8988T (cell line): ENCODE measurements around the gene LIN7B.
"Not testable (repeated sequence)": the region's sequence is repeated elsewhere in the genome, so short reads cannot be mapped to it uniquely, and the experiment has no call there.

ENCODE experiments used
- DNase-seq: peaks from one replicate; pipeline ENCODE4 v3.0.0; 2011

The LIN7B gene

DNA sequence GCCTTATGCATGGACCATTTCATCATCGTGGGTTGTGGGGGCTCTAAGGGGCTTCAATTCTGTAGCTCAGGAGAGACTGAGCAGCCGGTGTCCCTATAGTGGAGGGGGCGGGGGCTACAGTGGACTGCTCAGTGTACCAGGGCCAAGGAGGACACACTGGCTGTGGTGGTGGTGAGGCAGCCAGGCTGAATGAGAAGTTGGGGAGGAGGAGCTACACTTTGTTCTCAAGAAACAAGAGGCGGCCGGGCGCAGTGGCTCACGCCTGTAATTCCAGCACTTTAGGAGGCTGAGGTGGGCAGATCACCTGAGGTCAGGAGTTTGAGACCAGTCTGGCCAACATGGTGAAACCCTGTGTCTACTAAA lies 32.2 kb downstream of the LIN7B start:
- not testable (repeated sequence) for DNase-seq

DNA sequence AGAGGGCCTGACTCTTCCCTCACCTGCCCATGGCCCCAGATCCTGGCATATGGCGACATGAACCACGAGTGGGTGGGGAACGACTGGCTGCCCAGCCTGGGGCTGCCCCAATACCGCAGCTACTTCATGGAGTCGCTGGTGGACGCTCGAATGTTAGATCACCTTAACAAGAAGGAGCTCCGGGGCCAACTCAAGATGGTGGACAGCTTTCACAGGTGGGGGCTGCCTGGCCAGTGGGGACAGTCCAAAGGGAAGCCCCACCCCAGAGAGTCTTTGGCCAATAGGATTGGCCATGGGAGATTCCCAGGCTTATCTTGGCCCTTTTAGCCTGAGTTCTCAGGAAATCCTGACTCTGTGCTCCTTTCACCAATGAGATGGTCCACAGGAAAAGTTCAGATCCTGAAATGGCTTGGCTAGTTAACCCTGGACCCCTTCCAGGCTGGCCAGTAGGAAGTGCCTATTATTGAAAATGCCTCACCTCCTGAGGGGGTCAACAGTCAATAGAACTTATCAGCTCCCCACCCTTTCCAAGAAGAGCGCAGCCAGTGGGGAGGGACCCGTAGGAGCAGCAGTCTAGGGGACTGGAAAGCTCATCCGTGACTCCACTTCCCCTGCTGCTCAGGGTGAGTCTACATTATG lies 34.0 kb downstream of the LIN7B start:
- DNase-seq = no peak

DNA sequence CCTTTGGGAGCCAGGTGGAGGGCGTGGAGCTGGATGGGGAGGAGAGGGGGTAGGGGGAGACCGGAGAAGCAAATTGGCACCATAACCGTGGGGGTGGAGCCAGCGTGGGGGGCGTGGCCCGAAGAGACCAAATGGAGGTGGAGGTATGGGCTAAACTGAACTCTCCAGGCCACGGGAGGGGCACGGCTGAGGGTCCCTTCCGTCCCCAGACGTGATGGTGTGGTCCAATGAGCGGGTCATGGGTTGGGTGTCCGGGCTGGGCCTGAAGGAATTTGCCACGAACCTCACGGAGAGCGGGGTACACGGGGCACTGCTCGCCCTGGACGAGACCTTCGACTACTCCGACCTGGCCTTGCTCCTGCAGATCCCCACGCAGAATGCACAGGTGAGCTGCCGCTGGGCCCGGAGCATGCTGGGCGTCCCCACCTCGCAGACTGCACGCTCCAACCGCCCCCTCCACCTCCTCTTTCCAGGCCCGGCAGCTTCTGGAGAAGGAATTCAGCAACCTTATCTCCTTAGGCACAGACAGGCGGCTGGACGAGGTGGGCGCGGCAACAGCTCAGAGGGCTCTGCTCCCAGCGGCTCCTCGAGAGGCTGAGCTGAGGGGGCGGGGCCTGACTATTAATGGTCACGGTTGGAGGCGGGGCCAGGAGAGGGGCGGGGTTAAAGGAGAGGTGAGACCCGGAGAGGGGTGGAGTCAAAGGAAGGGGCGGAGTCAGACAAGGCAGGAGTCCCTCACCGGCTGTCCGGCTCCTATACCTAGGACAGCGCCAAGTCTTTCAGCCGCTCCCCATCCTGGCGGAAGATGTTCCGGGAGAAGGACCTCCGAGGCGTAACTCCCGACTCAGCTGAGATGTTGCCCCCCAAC lies 34.8 kb downstream of the LIN7B start:
- peak; percentile 82 for DNase-seq

DNA sequence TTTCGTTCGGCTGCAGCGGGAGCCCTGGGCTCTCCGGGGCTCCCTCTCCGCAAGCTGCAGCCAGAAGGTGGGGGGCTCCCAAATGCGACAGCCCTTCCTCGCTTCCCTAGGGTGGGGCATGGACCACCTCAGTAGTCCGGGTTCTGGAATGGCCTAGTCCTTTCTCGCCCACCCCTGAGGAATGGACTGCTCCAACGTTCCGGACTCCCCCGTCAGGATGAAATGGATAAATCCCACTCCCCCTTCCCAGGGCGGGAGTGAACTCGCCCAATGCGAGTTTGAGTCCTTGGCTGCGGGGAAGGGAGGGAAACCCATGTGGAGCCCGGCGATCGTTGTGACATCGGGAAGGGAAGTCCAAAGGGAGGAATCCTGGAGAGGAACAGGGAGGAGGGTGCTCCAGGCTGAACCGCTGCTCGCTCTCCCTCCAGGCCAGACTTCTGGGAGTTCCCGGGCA lies 35.5 kb downstream of the LIN7B start:
- DNase-seq = no peak

DNA sequence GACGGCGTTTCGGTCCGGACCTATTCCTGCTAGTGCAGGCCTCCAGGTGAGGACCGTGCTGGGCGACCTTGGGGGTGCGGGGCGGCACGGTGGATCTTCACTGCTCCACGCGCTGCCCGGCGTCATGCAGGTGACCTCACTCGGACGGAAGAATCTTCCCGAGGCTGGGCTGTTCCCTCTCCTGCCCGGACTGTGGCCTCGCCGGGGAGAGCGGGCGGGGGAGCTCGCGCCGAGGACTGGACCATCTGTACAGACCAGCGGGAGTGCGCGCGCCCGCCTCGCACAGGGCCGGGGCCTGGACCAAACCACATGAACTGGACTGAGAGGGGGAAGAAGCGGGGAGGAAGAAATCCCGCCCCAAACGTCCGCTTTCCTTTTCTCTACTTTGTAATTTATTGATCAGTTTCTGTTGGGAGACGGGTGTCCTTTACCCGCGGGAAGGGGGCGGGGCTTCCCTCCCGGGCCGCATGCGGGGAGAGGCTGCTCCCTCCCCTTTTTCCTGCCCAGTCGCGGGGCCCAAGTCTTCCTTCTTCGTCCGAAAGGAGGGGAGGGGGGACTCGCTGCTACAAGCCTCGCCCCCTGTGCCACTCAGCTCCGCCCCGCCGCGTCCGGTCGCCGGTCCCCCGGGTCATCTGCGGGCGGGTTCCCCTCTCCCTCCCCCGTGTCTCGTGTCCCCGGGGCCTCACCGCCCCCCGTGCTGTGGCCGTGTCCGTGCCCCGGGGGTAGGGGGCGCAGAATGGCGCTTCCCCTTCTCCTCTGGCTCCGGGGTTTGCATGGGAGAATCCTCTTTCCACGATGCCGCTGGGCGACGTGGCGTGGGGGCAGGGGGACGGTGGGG lies 36.2 kb downstream of the LIN7B start:
- DNase-seq = peak; percentile 79

DNA sequence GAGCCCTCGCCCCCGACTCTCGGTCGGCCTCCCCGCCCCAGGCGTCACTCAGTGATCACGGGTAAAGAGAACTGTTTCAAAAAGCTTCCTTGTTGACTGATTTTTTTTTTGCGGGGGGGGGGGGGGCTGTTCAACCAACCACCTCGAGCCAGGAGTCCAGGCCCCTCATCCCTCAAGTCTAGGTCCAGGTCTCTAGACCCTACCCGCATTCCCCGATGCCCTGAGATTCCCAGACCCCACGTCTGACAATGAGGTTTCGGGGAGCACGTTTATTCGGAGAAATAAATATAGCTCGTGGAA lies 36.7 kb downstream of the LIN7B start:
- DNase-seq = no peak

DNA sequence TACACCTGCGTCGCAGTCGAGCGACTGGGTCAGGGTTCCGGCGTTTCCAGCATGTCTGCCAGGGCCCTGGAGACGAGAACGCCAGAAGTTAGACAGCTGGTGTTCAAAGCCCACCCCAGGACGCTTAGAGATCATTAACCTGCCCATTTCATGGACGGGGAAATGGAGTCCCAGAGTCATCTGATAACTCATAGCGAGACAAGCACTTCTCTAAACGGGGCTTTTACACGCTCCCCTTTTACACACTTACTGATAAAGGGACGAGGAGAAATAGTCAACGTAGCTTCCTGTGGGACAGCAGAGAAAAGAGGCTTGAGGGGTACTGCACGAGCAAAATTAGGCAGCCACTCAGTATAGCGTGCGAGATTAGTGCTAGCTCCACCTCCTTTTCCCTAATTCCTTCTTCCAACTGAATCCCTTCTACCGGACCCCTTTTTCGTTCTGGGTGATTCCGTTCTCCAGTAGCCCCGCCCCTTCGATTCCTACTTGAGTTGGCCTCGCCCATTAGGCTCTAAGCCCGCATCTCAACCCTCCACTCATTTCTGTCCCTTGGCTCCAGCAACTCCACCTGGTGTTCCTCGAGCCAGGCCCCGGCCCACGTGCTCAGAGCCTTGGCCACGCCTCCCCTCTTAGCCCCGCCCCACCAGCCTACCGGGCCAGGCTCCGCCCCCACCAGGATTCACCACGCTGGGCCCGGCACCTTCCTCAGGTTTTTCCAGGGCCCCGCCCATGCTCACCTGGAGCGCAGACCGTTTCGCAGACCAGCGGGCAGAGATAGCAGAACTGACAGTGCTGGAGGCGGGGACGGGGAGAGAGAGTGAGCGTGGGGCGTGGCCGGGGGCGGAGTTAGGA lies 37.3 kb downstream of the LIN7B start:
- peak; percentile 72 for DNase-seq

DNA sequence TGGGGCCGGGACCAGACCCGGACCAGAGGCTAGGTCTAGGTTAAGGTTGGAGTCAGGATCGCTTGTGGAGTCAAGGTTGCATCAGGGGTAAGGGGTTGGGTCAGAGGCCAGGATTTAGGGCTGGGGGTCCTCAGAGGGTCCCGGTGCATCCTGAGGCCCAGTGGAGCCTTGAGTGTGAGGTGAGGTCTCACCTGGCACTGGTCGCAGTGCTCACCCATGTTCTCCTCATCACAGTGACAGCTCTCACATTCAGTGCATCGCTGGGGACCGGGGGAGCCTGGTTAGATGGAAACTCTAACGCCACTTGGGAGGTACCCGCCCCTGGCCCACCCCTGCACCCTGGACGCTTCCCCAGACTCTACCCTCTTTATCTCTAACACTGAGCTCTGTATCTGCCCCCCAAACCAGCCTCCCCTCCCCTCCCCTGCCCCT lies 38.0 kb downstream of the LIN7B start:
- no peak for DNase-seq

DNA sequence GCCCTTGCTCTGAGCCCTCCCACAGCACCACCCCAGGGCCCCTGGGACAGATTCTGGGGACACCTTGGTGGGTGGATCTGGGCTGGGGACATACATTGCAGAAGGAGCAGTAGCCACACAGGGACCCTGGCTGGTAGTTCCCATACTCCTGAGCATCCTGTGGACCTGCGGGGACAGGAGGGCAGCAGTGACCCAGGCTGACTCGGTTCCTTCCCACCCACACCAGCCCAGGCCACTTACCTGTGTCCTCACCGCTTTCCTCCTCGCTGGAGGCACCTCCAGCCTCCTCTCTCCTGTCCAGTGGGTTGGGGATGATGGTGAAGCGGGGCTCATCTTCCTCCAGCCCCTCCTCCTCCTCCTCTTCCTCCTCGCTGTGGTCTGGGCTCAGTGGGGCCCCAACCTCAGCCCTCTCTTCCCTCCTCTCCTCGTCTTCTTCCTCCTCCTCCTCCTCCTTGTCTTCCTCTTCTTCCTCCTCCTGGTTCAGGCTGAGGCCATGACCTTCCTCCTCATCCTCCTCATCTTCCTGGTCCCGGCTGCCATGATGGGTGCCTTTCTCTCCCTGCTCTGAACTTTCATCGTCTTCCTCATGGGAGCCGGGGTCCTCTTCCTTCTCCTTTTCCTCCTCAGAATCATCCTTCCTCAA lies 39.1 kb downstream of the LIN7B start:
- DNase-seq = no peak

DNA sequence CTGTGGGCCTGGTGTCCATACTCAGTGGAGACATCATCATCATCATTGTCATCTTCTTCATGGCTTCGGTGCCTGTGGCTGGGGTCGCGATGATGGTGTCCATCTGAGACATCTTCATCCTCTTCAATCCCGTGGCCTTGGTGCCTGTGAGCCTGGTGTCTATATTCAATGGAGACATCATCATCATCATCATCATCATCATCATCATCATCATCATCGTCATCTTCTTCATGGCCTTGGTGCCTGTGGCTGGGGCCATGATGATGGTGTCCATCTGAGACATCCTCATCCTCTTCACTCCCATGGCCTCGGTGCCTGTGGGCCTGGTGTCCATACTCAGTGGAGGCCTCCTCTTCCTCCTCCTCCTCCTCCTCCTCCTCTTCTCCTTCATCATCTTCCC lies 40.1 kb downstream of the LIN7B start:
- DNase-seq = no peak

DNA sequence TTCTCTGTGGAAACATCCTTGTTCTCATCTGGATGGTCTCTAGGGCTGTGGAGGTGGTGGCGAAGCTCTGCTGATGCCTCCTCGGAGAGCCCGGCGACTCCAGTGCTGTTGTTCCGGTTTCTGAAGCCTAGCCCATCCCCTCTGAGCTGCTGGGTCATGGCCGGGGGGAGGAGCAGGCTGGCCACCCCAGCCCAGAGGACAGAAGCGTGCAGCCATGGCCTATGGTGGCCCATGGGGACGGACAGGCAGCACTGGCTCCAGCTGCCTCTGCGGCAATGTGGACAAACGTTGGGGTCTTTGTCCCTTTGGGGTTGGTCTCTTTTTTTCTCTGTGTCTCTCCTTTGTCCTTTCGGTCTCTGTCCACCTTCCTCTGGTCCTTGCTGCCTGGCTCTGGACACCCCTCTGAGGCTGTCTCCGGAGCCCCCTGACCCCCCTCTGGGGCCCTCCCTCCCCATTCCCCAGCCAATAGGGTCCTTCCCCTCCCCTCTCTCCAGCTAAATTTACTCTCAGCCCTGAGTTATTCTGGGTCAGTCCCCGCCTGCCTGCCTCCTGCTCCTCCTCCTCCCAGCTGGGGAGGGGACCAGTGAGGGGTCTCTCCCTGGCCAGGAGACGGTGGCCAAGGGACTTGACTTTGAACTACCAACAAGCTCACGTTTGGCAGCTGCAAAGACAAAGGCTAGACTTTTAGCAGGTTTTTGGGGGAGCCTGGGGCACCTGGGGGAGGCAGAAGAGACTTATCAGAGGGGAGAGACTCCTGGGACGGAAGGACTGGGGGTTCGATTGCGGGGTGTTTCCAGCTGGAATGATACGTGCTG lies 41.0 kb downstream of the LIN7B start, which contains the start of gene HRC:
HRC (minus strand) TSS at position 392 of the 815 bp plus-strand sequence; CDS start at position 233, 159 bp downstream.
- no peak for DNase-seq

DNA sequence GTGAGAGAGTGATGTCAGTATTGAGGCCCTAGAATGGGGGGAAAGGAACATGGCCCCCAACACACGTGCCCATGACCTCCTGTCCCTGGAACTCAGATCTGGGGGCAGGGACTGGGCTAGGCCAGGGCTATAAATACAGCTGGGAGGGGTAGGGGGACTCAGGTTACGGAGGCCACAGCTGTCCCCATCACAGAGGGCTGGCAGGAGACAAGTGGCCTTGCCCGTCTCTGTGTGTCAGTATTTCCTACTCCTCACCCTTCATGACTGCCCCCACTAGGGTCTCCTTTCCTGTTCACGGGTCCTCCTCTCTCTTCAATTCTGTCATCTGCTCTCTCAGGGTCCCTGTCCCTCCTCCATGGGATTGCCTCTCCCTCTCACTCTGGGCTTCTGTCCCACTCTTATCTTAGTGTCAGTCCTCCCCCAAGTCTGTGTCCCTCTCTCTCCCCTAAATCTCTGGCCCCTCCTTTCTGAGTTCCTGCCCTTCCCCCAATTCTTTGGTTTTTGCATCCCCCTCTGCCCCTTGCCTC lies 41.7 kb downstream of the LIN7B start:
- no peak for DNase-seq

DNA sequence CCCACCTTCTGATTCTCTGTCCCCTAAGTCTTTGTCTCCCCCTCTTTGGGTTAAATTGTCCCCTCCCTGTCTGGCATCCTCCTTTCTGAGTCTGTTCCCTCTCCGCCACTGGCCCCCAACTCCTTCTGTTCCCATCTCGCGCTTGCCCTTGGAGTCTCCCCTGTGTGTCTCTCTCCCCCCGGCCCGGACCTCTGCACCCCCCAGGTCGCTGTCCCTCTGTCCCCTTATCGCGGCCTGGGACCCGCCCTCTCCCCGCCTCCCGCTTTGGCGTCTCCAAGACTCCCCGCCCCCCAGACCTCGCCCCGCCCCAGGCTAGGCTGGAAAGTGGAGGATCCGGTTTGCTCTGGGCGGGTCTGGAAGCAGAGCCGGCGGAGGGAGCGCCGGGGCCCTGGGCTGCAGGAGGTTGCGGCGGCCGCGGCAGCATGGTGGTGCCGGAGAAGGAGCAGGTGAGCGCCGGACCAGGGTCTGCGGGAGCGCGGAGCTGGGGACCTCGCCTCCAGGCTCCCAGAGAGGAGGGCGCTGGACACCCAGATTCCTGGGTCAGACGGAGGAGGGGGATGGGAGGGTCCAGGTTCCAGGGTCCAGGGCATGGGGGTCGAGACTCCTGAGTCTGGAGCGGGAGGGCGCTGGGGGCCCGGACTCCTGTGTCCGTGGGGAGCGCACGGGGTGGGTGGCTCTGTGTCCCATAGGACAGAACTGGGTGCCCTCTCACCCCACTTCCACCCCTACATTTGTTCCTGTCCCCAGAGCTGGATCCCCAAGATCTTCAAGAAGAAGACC lies 43.5 kb downstream of the LIN7B start, which contains the start of gene TRPM4:
TRPM4 (plus strand) TSS at position 348 of the 780 bp plus-strand sequence; CDS start at position 423, 75 bp downstream.
- DNase-seq = peak; percentile 81

DNA sequence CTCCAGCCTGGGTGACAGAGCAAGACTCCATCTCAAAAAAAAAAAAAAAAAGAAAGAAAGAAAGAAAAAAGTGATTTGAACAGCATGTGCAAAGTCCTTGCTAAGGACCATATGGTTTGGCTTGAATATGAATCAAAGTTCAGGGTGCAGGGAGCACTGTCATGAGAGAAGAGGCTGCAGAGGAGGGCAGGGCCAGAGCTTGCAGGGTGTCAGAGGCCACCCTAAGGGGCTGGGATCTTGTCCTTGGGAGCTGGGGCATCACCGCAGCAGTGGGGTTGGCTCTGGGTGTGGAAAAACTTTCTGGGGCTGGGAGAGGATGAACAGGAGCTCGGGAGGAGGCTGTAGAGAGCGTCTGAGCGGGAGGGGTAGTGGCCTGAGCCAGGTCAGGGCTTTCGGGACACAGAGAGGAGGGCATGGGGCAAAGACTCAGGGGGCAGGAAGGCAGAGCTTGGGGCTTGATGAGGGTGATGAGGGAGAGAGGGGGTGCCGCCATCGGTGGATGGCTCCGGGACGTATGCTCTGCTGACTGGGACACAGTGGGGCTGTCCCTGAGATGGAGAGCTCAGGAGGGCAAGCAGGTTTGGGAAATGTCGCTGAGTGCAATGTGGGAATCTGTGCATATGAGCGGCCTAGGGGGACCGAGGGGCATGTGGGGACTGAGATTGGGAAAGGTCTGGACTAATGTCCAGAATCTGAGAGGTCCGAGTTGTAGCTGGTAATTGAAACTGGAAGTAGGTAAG lies 46.5 kb downstream of the LIN7B start:
- DNase-seq = no peak

DNA sequence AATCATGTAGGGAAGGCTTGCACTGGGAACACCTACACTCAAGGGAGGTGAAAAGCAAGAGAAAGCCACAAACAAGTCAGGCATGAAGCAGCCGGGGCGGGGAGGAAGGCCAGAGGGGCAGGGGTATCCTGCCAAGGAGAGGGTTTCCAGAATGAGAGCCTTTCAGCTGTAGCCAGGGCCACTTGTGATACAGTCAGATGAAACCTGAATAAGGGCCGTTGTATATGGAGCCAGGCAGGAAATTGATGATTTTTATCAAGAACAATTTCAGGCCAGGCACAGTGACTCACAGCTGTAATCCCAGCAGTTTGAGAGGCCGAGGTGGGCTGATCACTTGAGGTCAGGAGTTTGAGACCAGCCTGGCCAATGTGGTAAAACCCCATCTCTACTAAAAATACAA lies 47.8 kb downstream of the LIN7B start:
- DNase-seq = no peak

DNA sequence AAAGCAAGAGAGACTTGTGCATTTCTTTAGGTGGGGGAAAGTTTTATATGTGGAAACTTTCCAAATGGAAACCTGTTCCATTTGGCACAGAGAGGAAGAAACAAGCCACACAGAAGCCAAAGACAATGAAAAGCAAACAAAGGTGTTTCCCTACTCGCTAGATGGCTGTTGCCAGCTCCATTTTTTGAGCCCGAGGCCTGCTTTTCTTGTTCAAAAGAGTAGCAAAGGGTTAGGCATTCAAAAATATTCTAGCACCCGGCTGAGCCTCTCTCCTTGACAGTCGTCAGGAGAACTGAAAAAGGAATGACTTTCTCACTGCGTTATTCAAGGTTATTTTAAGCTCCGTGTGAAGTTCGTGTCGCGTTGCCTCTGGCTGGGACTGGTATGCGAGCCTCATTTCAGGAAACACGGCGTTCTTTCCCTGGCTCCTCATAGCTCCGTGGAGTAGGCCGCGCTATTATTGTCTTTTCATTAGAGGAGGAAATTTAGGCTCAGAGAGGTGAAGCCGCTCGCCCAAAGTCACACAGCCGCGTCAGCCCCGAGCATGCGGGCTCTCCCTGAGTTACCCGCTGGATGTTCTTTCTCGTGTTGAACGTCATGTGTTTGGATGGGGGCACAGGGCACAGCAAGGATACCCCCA lies 51.1 kb downstream of the LIN7B start:
- no peak for DNase-seq

DNA sequence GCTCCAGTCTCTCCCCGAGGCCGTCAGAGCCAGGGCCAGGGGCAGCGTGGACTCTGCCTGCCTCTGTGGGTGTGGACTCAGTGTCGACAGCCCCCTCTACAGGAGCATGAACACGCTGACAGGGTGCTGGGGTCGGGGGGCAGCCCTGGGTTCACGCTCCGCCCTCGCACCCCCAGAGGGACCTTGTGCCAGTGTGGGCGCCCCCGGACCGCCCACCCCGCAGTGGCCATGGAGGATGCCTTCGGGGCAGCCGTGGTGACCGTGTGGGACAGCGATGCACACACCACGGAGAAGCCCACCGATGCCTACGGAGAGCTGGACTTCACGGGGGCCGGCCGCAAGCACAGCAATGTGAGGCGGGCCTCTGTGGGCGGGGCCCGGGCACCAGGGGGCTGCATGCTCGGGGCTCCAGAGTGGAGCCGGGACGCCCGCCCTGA lies 51.7 kb downstream of the LIN7B start:
- no peak for DNase-seq

DNA sequence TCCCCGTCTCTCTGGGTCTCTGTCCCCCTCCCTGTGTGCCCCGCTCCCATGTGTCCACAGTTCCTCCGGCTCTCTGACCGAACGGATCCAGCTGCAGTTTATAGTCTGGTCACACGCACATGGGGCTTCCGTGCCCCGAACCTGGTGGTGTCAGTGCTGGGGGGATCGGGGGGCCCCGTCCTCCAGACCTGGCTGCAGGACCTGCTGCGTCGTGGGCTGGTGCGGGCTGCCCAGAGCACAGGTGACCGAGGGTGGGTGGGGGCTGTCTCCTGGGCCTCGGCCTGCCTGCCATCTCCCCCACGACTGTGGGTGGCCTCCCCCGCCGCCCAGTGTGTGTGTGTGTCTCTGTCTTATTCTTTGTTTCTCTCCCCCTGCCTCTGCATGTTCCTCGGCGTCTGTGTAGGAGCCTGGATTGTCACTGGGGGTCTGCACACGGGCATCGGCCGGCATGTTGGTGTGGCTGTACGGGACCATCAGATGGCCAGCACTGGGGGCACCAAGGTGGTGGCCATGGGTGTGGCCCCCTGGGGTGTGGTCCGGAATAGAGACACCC lies 53.8 kb downstream of the LIN7B start:
- DNase-seq = no peak
